ENCODE data around the gene KRTAP19-1.

GRCh38 chr21:30468900-30469714 lies 11.1 kb downstream of the KRTAP19-1 start:
- no peak for TF ChIP-seq POLR2A (IDR thresholded peaks at IDR 0.05; ENCODE audit: low read length)
- TF ChIP-seq GATA1 (IDR thresholded peaks at IDR 0.05; ENCODE audit: low read depth, low read length), result no peak
